SK-N-SH treated with all-trans-retinoic acid at 6 μM for 48 hours (cell line): Measurements from ENCODE around the gene DNAAF3.

ENCODE experiments used
- ARNTL ChIP-seq: fragments of 450-650 bp; formaldehyde crosslinking; IDR thresholded peaks from 2 replicates; pipeline ENCODE4 v1.5.0; 2020; ENCODE audit warnings: low read depth, mild to moderate bottlenecking, moderate library complexity, borderline replicate concordance
- BACH2 ChIP-seq: fragments of 250-450 bp; sonication (Bioruptor Pico); IDR thresholded peaks from 2 replicates; pipeline ENCODE4 v1.9.0; 2021; ENCODE audit warnings: mild to moderate bottlenecking, borderline replicate concordance
- GLIS3 ChIP-seq: fragments of 250-450 bp; sonication (Bioruptor Pico); IDR thresholded peaks from 2 replicates; pipeline ENCODE4 v1.5.0; 2020; ENCODE audit warnings: mild to moderate bottlenecking, moderate library complexity
- ISL1 ChIP-seq: fragments of 250-450 bp; sonication (Bioruptor Pico); IDR thresholded peaks from 2 replicates; pipeline ENCODE4 v2.1.2; 2022; ENCODE audit warnings: mild to moderate bottlenecking, moderate library complexity
- RARB ChIP-seq: fragments of 250-450 bp; sonication (Bioruptor Pico); IDR thresholded peaks from 2 replicates; pipeline ENCODE4 v1.8.0; 2021; ENCODE audit warnings: mild to moderate bottlenecking, moderate library complexity
- TOX ChIP-seq: fragments of 250-450 bp; sonication (Bioruptor Pico); IDR thresholded peaks from 2 replicates; pipeline ENCODE4 v1.8.0; 2021; ENCODE audit warnings: mild to moderate bottlenecking, moderate library complexity, borderline replicate concordance
- ZC3H10 ChIP-seq: fragments of 250-450 bp; sonication (Bioruptor Pico); IDR thresholded peaks from 2 replicates; pipeline ENCODE4 v1.5.1; 2021; ENCODE audit warnings: mild to moderate bottlenecking, moderate library complexity
- ZFP30 ChIP-seq: fragments of 450-650 bp; formaldehyde crosslinking; IDR thresholded peaks from 2 replicates; pipeline ENCODE4 v1.5.0; 2022; ENCODE audit warnings: mild to moderate bottlenecking, moderate library complexity
- ZNF8 ChIP-seq: fragments of 450-650 bp; formaldehyde crosslinking; IDR thresholded peaks from 2 replicates; pipeline ENCODE4 v1.5.0; 2020; ENCODE audit warnings: mild to moderate bottlenecking, moderate library complexity

- TF ChIP-seq ISL1 (CRISPR knock-in tag) = no peak
- no peak for TF ChIP-seq BACH2 (CRISPR knock-in tag)
- TF ChIP-seq GLIS3 (CRISPR knock-in tag) = no peak
- no peak for TF ChIP-seq ZFP30
- TF ChIP-seq ZC3H10 (CRISPR knock-in tag) = no peak
- no peak for TF ChIP-seq ARNTL (CRISPR knock-in tag)
- no peak for TF ChIP-seq TOX
- no peak for TF ChIP-seq ZNF8 (CRISPR knock-in tag)
- no peak for TF ChIP-seq RARB (CRISPR knock-in tag)
Observed at GRCh38 chr19:55166530-55167268, at the start of gene DNAAF3.
